A673 (cell line): Measurements from ENCODE around the gene PXT1. TPM values are rescaled to one million over a fixed set of nuclear protein-coding genes. Genes with fewer than 3 reads are reported as not detected.

Source experiments
- BruUV-seq: library from RNA; stranded (reverse); fragments of 400-500 nt; replicated peaks from 2 replicates; lab custom pipeline; 2021; lab: Mats Ljungman, UMichigan
- CTCF ChIA-PET: fragments of 300-600 bp; sonication (Branson Sonifier 250); formaldehyde crosslinking; loops from one replicate; lab custom pipeline; 2022; ENCODE audit warnings: antibody characterized with exemption; lab: Charles Lee
- POLR2A ChIA-PET: fragments of 300-600 bp; sonication (Branson Sonifier 250); formaldehyde crosslinking; loops from one replicate; lab custom pipeline; 2022; ENCODE audit warnings: antibody characterized with exemption; ENCODE audit not compliant: low non-redundant PET; lab: Charles Lee
- DNase-seq: peaks from one replicate; pipeline ENCODE4 v3.0.0-alpha.2; 2015; ENCODE audit warnings: low spot score
- H3K27ac ChIP-seq: fragments of 200-600 bp; sonication (generic); 2 replicates; pipeline ENCODE4 v1.5.1; 2016; ENCODE audit warnings: mixed run types, low read depth, mild to moderate bottlenecking, mixed read lengths, antibody characterized with exemption, low read length; ENCODE audit not compliant: poor library complexity, severe bottlenecking
- H3K27me3 ChIP-seq: fragments of 200-600 bp; sonication (generic); replicated peaks from 2 replicates; pipeline ENCODE4 v1.6.1; 2017; ENCODE audit warnings: mixed run types, low read depth, mild to moderate bottlenecking, mixed read lengths, antibody characterized with exemption, low read length; ENCODE audit not compliant: insufficient read depth, poor library complexity
- H3K36me3 ChIP-seq: fragments of 200-600 bp; sonication (generic); 2 replicates; pipeline ENCODE4 v1.6.1; 2016; ENCODE audit warnings: mixed run types, mild to moderate bottlenecking, mixed read lengths, antibody characterized with exemption, low read length; ENCODE audit not compliant: insufficient read depth, poor library complexity, severe bottlenecking
- H3K4me1 ChIP-seq: fragments of 200-600 bp; sonication (generic); 2 replicates; pipeline ENCODE4 v1.6.1; 2017; ENCODE audit warnings: mixed run types, mild to moderate bottlenecking, mixed read lengths, antibody characterized with exemption, low read length; ENCODE audit not compliant: insufficient read depth, poor library complexity, severe bottlenecking
- H3K4me3 ChIP-seq: fragments of 200-600 bp; sonication (generic); 2 replicates; pipeline ENCODE4 v1.5.1; 2016; ENCODE audit warnings: low read depth, mixed run types, mild to moderate bottlenecking, mixed read lengths, low read length; ENCODE audit not compliant: poor library complexity, severe bottlenecking
- H3K9me3 ChIP-seq: fragments of 200-600 bp; sonication (generic); 2 replicates; pipeline ENCODE4 v1.6.1; 2016; ENCODE audit warnings: mixed run types, low read depth, mild to moderate bottlenecking, mixed read lengths, antibody characterized with exemption, low read length; ENCODE audit not compliant: poor library complexity, severe bottlenecking
- EZH2 ChIP-seq: fragments of 200-600 bp; sonication (generic); IDR thresholded peaks from 2 replicates; pipeline ENCODE4 v1.6.1; 2017; ENCODE audit warnings: borderline replicate concordance, low read depth, mild to moderate bottlenecking, mixed read lengths, antibody characterized with exemption, low read length; ENCODE audit not compliant: poor library complexity, severe bottlenecking
- intact Hi-C: fragments of 100-400 bp; cut with micrococcal nuclease; formaldehyde crosslinking; loops from one replicate; pipeline ENCODE4 v1.10.0; 2022; ENCODE audit not compliant: unreplicated experiment
- total RNA-seq: library from RNA; stranded (reverse); gene quantifications from 2 replicates; pipeline ENCODE4 v1.2.3, GENCODE V29; 2021
- TF ChIP-seq, protein P1 (sequence below): fragments of 300-800, 200-600 bp; sonication (generic); conservative IDR thresholded peaks from 2 replicates; pipeline ENCODE4 v1.5.1; 2017; ENCODE audit warnings: low read depth, mild to moderate bottlenecking, antibody characterized with exemption, low read length, moderate library complexity, mixed read lengths

PXT1 gene
- total RNA-seq, 1 experiment from 2014 or later: 0.21 TPM

DNA sequence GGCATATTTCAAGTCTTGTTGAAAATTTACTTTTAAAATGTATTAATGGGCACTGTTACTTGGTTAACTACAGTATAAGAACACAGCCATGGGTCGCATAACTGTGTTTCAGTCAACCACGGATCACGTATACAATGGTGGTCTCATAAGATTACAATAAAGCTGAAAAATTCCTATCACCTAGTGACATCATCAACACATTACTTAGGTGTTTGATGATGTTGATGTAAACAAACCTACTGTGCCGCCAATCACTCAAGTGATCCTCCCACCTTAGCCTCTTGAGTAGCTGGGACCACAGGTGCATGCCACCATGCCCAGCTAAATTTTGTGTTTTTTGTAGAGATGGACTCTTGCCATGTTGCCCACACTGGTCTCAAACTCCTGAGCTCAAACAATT, 38.5 kb downstream of the PXT1 start:
- no peaks in the 10 kb centered on the region for H3K4me1 ChIP-seq
- no peak overlapping the region for H3K27ac ChIP-seq
- BruUV-seq: no TSS peak
- H3K27me3 ChIP-seq: no peaks in the 10 kb centered on the region
- no peak for TF ChIP-seq EZH2
- TF ChIP-seq, protein P1, sequence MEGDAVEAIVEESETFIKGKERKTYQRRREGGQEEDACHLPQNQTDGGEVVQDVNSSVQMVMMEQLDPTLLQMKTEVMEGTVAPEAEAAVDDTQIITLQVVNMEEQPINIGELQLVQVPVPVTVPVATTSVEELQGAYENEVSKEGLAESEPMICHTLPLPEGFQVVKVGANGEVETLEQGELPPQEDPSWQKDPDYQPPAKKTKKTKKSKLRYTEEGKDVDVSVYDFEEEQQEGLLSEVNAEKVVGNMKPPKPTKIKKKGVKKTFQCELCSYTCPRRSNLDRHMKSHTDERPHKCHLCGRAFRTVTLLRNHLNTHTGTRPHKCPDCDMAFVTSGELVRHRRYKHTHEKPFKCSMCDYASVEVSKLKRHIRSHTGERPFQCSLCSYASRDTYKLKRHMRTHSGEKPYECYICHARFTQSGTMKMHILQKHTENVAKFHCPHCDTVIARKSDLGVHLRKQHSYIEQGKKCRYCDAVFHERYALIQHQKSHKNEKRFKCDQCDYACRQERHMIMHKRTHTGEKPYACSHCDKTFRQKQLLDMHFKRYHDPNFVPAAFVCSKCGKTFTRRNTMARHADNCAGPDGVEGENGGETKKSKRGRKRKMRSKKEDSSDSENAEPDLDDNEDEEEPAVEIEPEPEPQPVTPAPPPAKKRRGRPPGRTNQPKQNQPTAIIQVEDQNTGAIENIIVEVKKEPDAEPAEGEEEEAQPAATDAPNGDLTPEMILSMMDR: no peak
- H3K36me3 ChIP-seq: no peaks in the 10 kb centered on the region
- intact Hi-C loops: no loop called here
- DNase-seq: no peak
- H3K4me3 ChIP-seq: no peak overlapping the region
- CTCF ChIA-PET: no interaction called here
- no peaks in the 10 kb centered on the region for H3K9me3 ChIP-seq
- POLR2A ChIA-PET: no interaction called here

DNA sequence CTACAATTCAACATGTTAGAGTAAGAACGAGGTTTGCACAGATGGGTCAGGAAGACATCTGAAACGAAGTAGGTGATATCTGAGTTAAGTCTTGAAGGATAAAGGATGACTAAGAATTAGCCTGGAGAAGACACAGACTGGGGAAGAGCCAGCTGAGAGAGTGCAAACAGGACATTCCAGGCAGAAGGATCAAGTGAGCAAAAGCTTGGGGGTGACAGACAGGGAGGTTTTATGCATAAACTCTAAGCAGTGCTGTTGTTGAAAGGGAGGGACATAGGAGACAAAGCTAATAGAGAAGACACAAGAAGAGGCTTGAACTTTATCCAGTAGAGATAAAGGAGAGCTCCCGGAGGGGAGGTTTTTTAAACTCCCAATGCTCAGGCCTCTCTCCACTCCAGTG, 40.2 kb downstream of the PXT1 start:
- POLR2A ChIA-PET: no interaction called here
- Histone ChIP-seq H3K27ac (no peak overlapping the region), H3K27me3 (no peaks in the 10 kb centered on the region), H3K36me3 (no peaks in the 10 kb centered on the region), H3K4me1 (no peaks in the 10 kb centered on the region), H3K4me3 (no peak overlapping the region), H3K9me3 (no peaks in the 10 kb centered on the region)
- no TSS peak for BruUV-seq
- CTCF ChIA-PET: no interaction called here
- TF ChIP-seq, protein P1: no peak
- no peak for TF ChIP-seq EZH2
- no peak for DNase-seq
- intact Hi-C loops: no loop called here

DNA sequence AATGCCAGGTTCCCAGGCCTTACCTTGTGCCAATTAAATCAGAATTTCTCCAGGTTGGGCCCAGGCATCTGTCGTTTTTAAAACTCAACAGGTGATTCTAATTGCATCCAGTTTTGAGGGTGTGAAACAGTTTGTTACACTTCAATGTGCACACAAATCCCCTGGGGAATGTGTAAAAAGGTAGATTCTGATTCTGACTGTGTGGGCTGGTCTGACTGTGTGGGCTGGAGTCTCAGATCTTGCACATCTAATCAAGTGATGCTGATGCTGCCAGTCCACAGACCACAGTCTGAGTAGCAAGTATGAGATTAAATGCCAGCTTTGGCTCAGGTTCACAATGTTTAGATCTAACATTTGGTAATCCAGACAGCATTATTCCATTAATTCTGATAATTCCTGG, 42.7 kb downstream of the PXT1 start:
- H3K9me3 ChIP-seq: no peaks in the 10 kb centered on the region
- POLR2A ChIA-PET: no interaction called here
- H3K4me3 ChIP-seq: no peak overlapping the region
- intact Hi-C loops: no loop called here
- TF ChIP-seq, protein P1: no peak
- no peak for TF ChIP-seq EZH2
- H3K27me3 ChIP-seq: no peaks in the 10 kb centered on the region
- no TSS peak for BruUV-seq
- no peaks in the 10 kb centered on the region for H3K36me3 ChIP-seq
- H3K27ac ChIP-seq: no peak overlapping the region
- DNase-seq: no peak
- H3K4me1 ChIP-seq: no peaks in the 10 kb centered on the region
- CTCF ChIA-PET: no interaction called here
